Measurements from ENCODE around the gene GBA3.

Gene GBA3

GRCh38 chr4:22790631-22791030 lies 97.9 kb downstream of the GBA3 start:
- DNase-seq, result no peak

GRCh38 chr4:22794732-22795131 lies 102.0 kb downstream of the GBA3 start:
- DNase-seq, result no peak

- DNase-seq, result no peak
Measured at GRCh38 chr4:22801391-22801790, 108.7 kb downstream of the GBA3 start.

GRCh38 chr4:22802876-22803275 lies 110.1 kb downstream of the GBA3 start:
- no peak for DNase-seq

DNA sequence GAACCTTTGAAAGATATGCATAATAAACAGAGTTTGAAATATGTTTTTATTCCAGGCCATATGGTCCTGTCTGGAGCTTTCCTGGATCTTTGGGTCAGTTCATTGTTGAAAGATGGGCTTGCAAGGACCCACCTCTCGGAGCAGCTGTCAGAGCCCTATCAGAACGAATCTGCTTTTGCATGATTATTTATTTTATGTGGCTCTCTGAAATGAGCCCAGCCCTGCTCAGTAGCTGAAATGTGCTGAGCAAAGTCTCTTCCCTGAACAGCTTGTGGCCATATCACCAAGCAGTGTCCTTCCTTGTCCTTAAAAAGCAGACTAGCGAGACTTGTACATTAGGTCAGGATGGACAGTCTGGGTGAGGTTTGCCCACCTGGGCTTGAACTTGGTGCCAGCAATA lies 110.8 kb downstream of the GBA3 start:
- DNase-seq, result no peak

DNA sequence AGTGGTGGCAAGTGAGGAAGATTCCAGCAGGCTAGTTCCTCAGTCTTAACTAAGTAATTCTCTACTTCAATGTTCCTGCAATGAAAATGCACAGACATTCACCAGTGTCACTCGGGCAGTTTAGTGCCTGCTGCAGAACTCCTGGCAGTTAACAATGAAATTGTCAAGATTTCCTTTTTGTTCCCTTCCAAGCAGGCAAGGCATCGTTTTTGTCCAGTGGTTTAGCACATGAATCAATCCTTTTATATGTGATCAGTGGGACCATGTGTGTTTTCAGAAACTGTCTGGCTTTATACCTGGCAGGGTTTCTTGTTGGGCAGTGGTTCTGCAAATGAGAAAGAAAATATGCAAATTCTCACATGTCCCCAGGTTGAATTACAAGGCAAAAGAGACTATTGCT lies 122.2 kb downstream of the GBA3 start:
- peak; percentile 25 for DNase-seq

DNA sequence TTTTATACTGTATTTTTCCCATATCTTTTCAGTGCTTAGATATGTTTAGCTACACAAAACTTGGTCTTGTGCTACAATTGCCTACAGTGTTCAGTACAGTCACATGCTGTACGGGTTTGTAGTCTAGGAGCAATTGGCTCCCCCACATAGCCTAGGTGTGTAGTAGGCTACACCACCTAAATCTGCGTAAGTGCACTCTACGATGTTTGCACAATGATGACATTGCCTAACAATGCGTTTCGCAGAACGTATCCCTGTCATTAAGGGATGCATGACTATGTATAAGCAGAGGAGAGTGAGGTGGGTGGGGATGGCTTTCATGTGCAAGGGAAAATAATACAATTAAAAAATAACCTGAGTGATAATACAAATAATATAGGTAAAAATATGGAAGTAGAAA lies 131.4 kb downstream of the GBA3 start:
- no peak for DNase-seq

GRCh38 chr4:22842360-22843018 lies 149.8 kb downstream of the GBA3 start:
- no peak for DNase-seq

- no peak for DNase-seq
Measured at GRCh38 chr4:22848332-22848731, 155.6 kb downstream of the GBA3 start.

DNA sequence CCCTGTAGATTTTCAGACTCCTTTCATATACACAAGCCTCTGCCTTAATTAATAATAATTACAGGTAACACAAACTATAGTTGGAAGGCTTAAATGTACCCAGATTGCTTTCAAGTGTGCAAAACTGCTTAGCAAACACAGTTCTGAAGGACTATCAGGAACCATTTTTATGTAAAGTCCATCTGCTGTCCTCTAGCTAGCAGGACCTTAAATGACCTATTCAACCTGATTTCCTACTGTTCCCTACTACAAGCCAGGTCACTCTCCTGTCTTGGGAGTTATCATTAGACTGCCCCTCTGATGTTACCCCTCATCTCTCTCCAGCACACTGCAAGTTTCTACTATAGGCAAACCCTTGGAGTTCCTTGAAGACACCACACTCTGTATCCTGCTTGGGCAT lies 157.3 kb downstream of the GBA3 start:
- DNase-seq, result no peak

GRCh38 chr4:22850630-22851029 lies 157.9 kb downstream of the GBA3 start:
- DNase-seq, result no peak

DNA sequence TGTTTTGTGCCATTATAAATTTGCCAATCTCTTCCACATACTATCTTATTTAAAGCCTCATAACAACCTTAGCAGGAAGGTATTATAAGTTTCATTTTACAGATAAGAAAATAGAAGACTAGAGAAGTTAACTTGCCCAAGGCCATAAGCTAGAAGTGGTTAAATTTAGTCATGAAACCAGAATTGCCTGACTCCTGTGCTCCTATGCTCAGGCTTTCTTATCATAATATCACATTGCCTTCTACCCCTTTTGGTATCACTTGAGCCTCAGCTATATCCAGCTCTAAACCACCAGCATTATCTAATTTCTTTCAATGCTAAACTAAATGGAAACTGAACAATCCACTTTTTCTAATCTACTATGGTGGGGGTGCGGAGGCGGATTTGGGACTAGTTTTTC lies 164.7 kb downstream of the GBA3 start:
- no peak for DNase-seq

DNA sequence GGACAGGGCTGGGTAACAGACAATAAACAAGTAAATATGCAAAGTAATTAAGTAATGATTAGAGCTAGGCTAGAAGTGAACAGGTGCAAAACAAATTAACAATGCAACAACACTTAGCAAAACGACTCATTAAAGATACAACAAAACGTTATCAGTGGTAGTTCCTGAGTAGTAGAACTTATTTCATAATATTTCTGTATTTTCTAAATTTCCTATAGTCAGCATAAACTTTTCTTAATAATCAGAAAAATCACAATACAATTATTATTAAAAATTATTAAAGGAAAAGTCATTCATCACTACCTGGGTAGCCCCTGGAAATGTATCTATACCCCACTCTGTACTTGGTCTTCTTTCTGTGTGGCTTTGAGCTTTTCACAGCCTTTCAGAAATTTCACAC lies 166.6 kb downstream of the GBA3 start:
- DNase-seq, result no peak
